Measurements from ENCODE around the gene RAB11FIP4.

Gene RAB11FIP4

DNA sequence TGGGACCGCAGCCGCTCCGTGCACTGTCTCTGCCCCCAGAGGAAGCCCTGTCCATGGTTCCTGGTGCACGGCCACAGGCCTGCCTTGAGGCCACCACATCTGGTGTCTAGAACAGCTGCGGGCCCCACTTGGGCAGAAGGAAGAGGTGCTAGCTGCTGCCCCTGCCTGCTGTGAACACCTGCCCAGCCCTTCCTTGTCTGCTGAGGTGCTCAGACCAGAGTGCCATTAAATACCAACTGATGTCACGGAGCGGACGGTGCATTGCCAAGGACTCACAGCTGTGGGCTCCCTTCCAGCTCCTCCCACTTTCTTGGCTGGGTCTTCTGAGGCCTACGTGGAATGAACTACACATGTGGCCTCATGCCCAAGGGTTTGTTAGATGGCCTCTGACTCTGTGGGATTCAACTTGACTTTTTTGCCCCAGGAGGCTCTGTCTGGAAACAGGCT is 146.1 kb downstream of the RAB11FIP4 start:
- H3K4me2 ChIP-seq (ENCODE audit: low read length): no peak overlapping the region
- no peak overlapping the region for H3K4me3 ChIP-seq (ENCODE audit: low read depth, low read length)

DNA sequence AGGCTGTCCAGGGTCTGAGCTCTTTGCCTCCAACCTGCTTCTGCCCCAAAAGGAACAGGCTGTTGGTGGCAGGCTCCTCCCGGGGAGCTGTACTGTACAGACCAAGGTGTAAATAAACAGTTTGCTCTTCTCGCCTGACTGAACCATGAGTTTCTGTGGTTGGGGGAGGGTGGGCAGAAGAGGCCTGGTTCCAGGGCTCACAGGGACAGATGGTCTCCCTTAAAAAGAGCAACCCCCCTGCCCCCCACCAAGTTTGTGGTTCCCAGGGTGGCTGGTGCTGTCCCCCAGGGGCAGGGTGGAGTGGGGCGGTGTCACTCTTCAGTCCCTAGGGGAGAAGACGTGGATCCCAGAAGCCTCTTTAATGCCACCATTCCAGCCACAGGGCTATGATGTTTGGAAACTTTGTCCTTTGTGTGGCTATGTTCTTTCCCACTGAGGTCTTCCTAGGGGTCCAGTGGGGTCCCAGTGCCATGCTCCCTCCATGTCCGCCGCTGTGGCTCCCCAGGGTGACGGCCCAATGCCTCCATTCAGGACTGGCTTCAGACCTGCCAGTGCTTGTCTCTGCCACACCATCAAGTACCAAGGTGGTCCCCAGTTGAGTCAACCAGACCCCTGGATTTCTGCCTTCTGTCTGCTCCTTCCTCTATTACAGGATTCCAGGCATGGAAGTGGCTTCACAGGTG is 146.7 kb downstream of the RAB11FIP4 start:
- Histone ChIP-seq H2AFZ (no peak overlapping the region), H3K79me2 (no peaks in the 10 kb centered on the region), H3K4me2 (ENCODE audit: low read length) (no peak overlapping the region), H3K27me3 (ENCODE audit: control insufficient read depth, insufficient read depth, low read length) (no peaks in the 10 kb centered on the region), H3K9ac (no peak overlapping the region), H3K36me3 (ENCODE audit: control insufficient read depth, insufficient read depth, low read length) (no peaks in the 10 kb centered on the region), H3K27ac (no peak overlapping the region), H3K9me3 (ENCODE audit: control insufficient read depth, low read length) (no peaks in the 10 kb centered on the region), H3K4me1 (no peaks in the 10 kb centered on the region), H3K4me3 (ENCODE audit: low read depth, low read length) (no peak overlapping the region)
- TF ChIP-seq, protein P1, sequence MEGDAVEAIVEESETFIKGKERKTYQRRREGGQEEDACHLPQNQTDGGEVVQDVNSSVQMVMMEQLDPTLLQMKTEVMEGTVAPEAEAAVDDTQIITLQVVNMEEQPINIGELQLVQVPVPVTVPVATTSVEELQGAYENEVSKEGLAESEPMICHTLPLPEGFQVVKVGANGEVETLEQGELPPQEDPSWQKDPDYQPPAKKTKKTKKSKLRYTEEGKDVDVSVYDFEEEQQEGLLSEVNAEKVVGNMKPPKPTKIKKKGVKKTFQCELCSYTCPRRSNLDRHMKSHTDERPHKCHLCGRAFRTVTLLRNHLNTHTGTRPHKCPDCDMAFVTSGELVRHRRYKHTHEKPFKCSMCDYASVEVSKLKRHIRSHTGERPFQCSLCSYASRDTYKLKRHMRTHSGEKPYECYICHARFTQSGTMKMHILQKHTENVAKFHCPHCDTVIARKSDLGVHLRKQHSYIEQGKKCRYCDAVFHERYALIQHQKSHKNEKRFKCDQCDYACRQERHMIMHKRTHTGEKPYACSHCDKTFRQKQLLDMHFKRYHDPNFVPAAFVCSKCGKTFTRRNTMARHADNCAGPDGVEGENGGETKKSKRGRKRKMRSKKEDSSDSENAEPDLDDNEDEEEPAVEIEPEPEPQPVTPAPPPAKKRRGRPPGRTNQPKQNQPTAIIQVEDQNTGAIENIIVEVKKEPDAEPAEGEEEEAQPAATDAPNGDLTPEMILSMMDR (IDR thresholded peaks at IDR 0.05): no peak

More for the DNA sequence above, 146.1 kb downstream of the RAB11FIP4 start:
- Histone ChIP-seq H3K9me3 (ENCODE audit: control insufficient read depth, low read length) (no peaks in the 10 kb centered on the region), H3K36me3 (ENCODE audit: control insufficient read depth, insufficient read depth, low read length) (no peaks in the 10 kb centered on the region), H3K27ac (no peak overlapping the region), H3K27me3 (ENCODE audit: control insufficient read depth, insufficient read depth, low read length) (no peaks in the 10 kb centered on the region), H2AFZ (no peak overlapping the region), H3K4me1 (no peaks in the 10 kb centered on the region), H3K79me2 (no peaks in the 10 kb centered on the region), H3K9ac (no peak overlapping the region)
- TF ChIP-seq, protein P1 (IDR thresholded peaks at IDR 0.05): no peak

DNA sequence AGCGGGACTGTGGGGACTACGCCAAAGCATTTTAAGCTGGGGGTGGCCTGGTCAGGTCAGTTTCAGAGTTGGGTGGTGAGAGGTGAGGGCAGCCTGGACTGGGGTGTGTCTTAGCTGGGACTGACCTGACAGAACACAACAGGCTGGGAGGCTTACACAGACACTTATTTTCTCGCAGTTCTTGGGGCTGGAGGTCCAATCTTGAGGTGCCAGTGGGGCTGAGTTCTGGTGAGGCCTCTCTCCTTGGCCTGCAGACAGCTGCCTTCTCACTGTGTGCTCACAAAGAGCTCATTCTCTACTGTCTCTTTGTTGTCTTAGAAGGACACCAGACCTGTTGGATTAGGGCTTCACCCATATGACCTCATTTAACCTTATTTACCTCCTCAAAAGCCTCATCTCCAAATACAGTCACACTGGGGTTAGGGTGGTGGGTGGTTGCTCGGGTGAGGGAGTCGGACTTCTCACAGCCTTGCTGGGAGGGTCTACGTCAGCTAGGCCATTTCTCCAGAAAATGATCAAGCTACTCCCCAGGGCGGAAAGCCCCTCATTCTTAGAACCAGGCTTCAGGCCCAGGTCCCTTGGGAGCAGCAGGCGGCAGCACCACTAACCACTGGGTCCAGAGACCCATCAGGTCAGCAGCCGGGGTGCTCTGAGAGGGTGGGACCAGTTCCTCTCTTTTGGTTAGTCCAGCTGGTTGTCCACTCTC is 149.3 kb downstream of the RAB11FIP4 start:
- no peak overlapping the region for H3K4me2 ChIP-seq (ENCODE audit: low read length)
- H3K27ac ChIP-seq: no peak overlapping the region
- H3K9ac ChIP-seq: no peak overlapping the region
- H3K9me3 ChIP-seq (ENCODE audit: control insufficient read depth, low read length): no peaks in the 10 kb centered on the region
- no peaks in the 10 kb centered on the region for H3K36me3 ChIP-seq (ENCODE audit: control insufficient read depth, insufficient read depth, low read length)
- H2AFZ ChIP-seq: no peak overlapping the region
- H3K79me2 ChIP-seq: no peaks in the 10 kb centered on the region
- no peaks in the 10 kb centered on the region for H3K27me3 ChIP-seq (ENCODE audit: control insufficient read depth, insufficient read depth, low read length)
- no peak overlapping the region for H3K4me3 ChIP-seq (ENCODE audit: low read depth, low read length)
- H3K4me1 ChIP-seq: no peaks in the 10 kb centered on the region
- TF ChIP-seq, protein P1 (IDR thresholded peaks at IDR 0.05): no peak

DNA sequence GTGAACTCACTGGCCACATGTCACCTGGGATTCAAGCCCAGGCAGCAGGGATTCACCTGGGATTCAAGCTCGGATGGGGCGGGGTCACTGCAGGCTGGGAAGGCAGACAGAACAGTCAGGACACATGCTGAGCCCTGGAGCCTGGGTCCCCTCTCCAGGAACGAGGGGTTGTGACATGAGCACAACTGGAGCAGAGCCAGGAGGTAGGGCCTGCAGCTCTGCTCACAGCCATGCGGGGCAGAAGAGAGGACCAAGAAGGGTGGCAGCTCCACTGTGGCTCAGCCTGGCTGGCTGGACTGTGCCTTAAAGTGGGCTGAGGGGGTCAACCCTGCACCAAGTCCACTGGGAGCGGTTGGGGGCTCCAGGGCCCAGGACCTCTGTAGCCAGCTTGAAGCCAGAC is 150.1 kb downstream of the RAB11FIP4 start:
- no peak overlapping the region for H2AFZ ChIP-seq
- H3K9ac ChIP-seq: no peak overlapping the region
- H3K36me3 ChIP-seq (ENCODE audit: control insufficient read depth, insufficient read depth, low read length): no peaks in the 10 kb centered on the region
- no peaks in the 10 kb centered on the region for H3K9me3 ChIP-seq (ENCODE audit: control insufficient read depth, low read length)
- H3K4me1 ChIP-seq: no peaks in the 10 kb centered on the region
- H3K27ac ChIP-seq: no peak overlapping the region
- no peaks in the 10 kb centered on the region for H3K27me3 ChIP-seq (ENCODE audit: control insufficient read depth, insufficient read depth, low read length)
- TF ChIP-seq, protein P1 (IDR thresholded peaks at IDR 0.05): no peak
- H3K79me2 ChIP-seq: no peaks in the 10 kb centered on the region
- H3K4me3 ChIP-seq (ENCODE audit: low read depth, low read length): no peak overlapping the region
- H3K4me2 ChIP-seq (ENCODE audit: low read length): no peak overlapping the region
